Activated T-helper 9 cell treated with anti-CD3 and anti-CD28 coated beads, Interleukin-2, amount 50 U/mL, for 16 hours (primary cell): ENCODE results near the gene COMMD1.

Experiments used
- DNase-seq: peaks from one replicate; pipeline ENCODE4 v3.0.0-alpha.2; 2020; ENCODE audit warnings: low read depth

Gene COMMD1

GRCh38 chr2:62181843-62182242 lies 276.4 kb downstream of the COMMD1 start:
- DNase-seq: no peak

DNA sequence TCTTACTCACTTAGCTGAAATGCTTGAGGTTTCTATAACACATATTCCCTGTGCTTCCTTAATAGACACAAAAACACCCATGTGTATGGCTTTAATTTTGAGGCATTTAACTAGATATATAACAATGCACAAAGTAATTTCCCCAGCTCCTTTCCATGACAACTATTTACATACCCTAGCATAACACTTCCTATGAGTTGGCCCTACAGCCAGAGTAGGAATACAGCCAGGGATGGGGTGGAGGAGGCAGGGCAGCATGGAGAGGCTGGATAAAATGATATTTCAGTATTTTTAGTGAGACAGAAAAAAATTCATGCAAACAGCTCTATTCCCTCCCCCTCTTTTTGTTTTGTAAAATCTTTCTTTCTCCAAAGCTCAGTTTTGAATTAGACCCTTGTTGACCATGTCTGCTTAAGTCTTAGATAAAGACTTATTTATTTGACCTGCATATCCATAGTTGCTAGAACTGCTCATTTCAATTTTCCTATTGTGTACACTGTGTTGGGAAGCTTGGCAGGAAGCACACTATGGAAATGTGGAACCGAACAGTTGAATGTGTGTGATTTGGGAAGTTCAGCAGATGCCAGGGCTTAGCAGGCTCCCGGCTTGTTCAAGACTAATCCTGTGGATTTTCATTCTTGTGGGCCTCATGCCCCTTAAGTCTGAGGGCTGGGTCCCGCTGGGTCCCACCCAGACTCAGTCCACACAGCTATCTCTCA lies 279.2 kb downstream of the COMMD1 start:
- DNase-seq: no peak
